Nephron progenitor cell (in vitro differentiated cells): Measurements from ENCODE around the gene PTCSC3.

ENCODE experiments used
- DNase-seq: peaks from one replicate; pipeline ENCODE4 v3.0.0; 2021
- H3K27ac Mint-ChIP-seq: 2 replicates; pipeline ENCODE4 v1.8.0; 2021; ENCODE audit warnings: mild to moderate bottlenecking, moderate library complexity, mixed read lengths
- H3K27me3 Mint-ChIP-seq: 2 replicates; pipeline ENCODE4 v1.8.0; 2021; ENCODE audit warnings: mild to moderate bottlenecking, low read depth, mixed read lengths; ENCODE audit not compliant: poor library complexity
- H3K36me3 Mint-ChIP-seq: 2 replicates; pipeline ENCODE4 v1.8.0; 2021; ENCODE audit warnings: low read depth, mixed read lengths
- H3K4me1 Mint-ChIP-seq: 2 replicates; pipeline ENCODE4 v1.8.0; 2021; ENCODE audit warnings: mixed read lengths
- H3K4me3 Mint-ChIP-seq: 2 replicates; pipeline ENCODE4 v1.8.0; 2021; ENCODE audit warnings: mild to moderate bottlenecking, moderate library complexity, mixed read lengths
- H3K9me3 Mint-ChIP-seq: 2 replicates; pipeline ENCODE4 v1.8.0; 2021; ENCODE audit warnings: mild to moderate bottlenecking, moderate library complexity, mixed read lengths
- CTCF ChIP-seq: fragments of 200-600 bp; sonication (generic); IDR thresholded peaks from 2 replicates; pipeline ENCODE4 v1.5.0; 2021; ENCODE audit warnings: antibody characterized with exemption

PTCSC3 gene

GRCh38 chr14:36171607-36172006 lies 4.9 kb downstream of the PTCSC3 start:
- Mint-ChIP-seq H3K4me1 (peaks cover 23% of the 10 kb centered on the region), H3K9me3 (no peaks in the 10 kb centered on the region), H3K36me3 (no peaks in the 10 kb centered on the region), H3K4me3 (no peak overlapping the region), H3K27ac (no peak overlapping the region), H3K27me3 (no peaks in the 10 kb centered on the region)
- TF ChIP-seq CTCF, result no peak
- no peak for DNase-seq

- Mint-ChIP-seq H3K9me3 (no peaks in the 10 kb centered on the region), H3K4me1 (peaks cover 27% of the 10 kb centered on the region), H3K4me3 (no peak overlapping the region), H3K36me3 (no peaks in the 10 kb centered on the region), H3K27ac (no peak overlapping the region), H3K27me3 (peaks cover 7% of the 10 kb centered on the region)
- TF ChIP-seq CTCF, result no peak
- DNase-seq, result no peak
Measured at GRCh38 chr14:36167431-36167830, 9.1 kb downstream of the PTCSC3 start.

GRCh38 chr14:36163451-36163850 lies 13.1 kb downstream of the PTCSC3 start:
- H3K4me1 Mint-ChIP-seq, result peaks cover 27% of the 10 kb centered on the region
- peaks cover 5% of the 10 kb centered on the region for H3K36me3 Mint-ChIP-seq
- no peak overlapping the region for H3K4me3 Mint-ChIP-seq
- TF ChIP-seq CTCF, result no peak
- H3K9me3 Mint-ChIP-seq, result peaks cover 28% of the 10 kb centered on the region
- H3K27me3 Mint-ChIP-seq, result peaks cover 23% of the 10 kb centered on the region
- no peak overlapping the region for H3K27ac Mint-ChIP-seq
- no peak for DNase-seq

- no peak for TF ChIP-seq CTCF
- H3K27me3 Mint-ChIP-seq, result peaks cover 34% of the 10 kb centered on the region
- H3K4me1 Mint-ChIP-seq, result peaks cover 18% of the 10 kb centered on the region
- H3K9me3 Mint-ChIP-seq, result peaks cover 40% of the 10 kb centered on the region
- DNase-seq, result no peak
- H3K27ac Mint-ChIP-seq, result no peak overlapping the region
- peaks cover 5% of the 10 kb centered on the region for H3K36me3 Mint-ChIP-seq
- peak overlapping the region; percentile 56 for H3K4me3 Mint-ChIP-seq
Measured at GRCh38 chr14:36162267-36162666, 14.3 kb downstream of the PTCSC3 start.

GRCh38 chr14:36161776-36162175 lies 14.7 kb downstream of the PTCSC3 start:
- no peak overlapping the region for H3K27ac Mint-ChIP-seq
- peaks cover 35% of the 10 kb centered on the region for H3K27me3 Mint-ChIP-seq
- H3K4me3 Mint-ChIP-seq, result peak overlapping the region; percentile 56

More at GRCh38 chr14:36161776-36162175, 14.7 kb downstream of the PTCSC3 start:
- peak; percentile 26 for DNase-seq
- Mint-ChIP-seq H3K4me1 (peaks cover 13% of the 10 kb centered on the region), H3K36me3 (peaks cover 5% of the 10 kb centered on the region), H3K9me3 (peaks cover 40% of the 10 kb centered on the region)
- no peak for TF ChIP-seq CTCF
